MM.1S (cell line): Measurements from ENCODE around the gene SLC9A3.

Experiments
- EZH2phosphoT487 ChIP-seq: fragments of 300-600 bp; sonication (generic); IDR thresholded peaks from 2 replicates; pipeline ENCODE4 v1.6.1; 2018; ENCODE audit warnings: antibody characterized with exemption, low read length
- TF ChIP-seq, protein P1 (sequence below): fragments of 300-600 bp; sonication (generic); IDR thresholded peaks from 2 replicates; pipeline ENCODE4 v1.5.1; 2016; ENCODE audit warnings: antibody characterized with exemption, low read length, mixed read lengths

DNA sequence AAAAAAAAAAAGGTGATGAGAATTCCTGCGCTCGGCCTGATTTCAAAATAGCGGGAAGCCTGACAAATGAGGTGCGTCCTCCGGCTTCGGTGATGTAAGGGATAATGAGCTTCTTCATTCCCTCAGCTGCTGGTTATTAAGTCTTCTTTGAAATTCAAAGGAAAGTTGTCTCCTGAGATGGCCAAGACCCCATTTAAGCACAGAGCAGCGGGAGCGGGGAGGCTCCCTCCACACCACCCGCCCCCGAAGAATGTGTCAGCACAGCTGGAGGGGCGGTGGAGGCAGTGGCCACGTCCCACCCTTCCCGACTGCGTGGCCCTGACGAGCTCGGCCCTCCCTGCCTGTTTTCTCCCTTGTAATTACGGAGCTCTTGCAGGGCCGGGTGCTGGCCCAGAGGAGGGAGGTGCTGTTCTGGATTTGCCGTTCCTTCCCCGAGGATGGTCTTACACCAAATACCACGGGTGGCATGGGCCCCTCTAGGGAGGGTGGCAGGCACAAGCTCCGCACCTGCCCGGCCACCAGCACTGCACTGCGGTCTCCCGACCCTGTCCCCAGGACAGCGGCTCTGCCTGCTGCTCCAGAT, 31.0 kb downstream of the SLC9A3 start:
- TF ChIP-seq, protein P1, sequence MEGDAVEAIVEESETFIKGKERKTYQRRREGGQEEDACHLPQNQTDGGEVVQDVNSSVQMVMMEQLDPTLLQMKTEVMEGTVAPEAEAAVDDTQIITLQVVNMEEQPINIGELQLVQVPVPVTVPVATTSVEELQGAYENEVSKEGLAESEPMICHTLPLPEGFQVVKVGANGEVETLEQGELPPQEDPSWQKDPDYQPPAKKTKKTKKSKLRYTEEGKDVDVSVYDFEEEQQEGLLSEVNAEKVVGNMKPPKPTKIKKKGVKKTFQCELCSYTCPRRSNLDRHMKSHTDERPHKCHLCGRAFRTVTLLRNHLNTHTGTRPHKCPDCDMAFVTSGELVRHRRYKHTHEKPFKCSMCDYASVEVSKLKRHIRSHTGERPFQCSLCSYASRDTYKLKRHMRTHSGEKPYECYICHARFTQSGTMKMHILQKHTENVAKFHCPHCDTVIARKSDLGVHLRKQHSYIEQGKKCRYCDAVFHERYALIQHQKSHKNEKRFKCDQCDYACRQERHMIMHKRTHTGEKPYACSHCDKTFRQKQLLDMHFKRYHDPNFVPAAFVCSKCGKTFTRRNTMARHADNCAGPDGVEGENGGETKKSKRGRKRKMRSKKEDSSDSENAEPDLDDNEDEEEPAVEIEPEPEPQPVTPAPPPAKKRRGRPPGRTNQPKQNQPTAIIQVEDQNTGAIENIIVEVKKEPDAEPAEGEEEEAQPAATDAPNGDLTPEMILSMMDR: no peak
- no peak for TF ChIP-seq EZH2phosphoT487
